Lung (tissue), 12 donors: Measurements from ENCODE around the gene LRRC15. TPM values are rescaled to one million over a fixed set of nuclear protein-coding genes. Genes with fewer than 3 reads are reported as not detected.

ENCODE experiments used
- ATAC-seq: fragments of 200-7000 bp; cut with Tn5 transposase; one replicate; pipeline ENCODE4 v1.9.1; 2020; ENCODE audit warnings: moderate number of reproducible peaks; ENCODE audit not compliant: insufficient read depth, low FRiP score
- DNase-seq, 3 donors: peaks; one replicate each; pipeline ENCODE4 v3.0.0-alpha.2; 2013 to 2017
- H3K27ac ChIP-seq, 2 donors: one replicate each; pipeline ENCODE4 v1.5.1; 2013; ENCODE audit warnings: mild to moderate bottlenecking in 2 of 2, moderate library complexity in 2 of 2, control low read depth in 1 of 2, inconsistent platforms in 1 of 2, low read depth in 1 of 2, low read length in 1 of 2
- H3K27me3 ChIP-seq, 3 donors: one replicate each; pipeline ENCODE4 v1.5.1; 2013; ENCODE audit warnings: low read length in 2 of 3; ENCODE audit not compliant: control insufficient read depth in 3 of 3, insufficient read depth in 3 of 3
- H3K36me3 ChIP-seq, 4 donors: one replicate each; pipeline ENCODE4 v1.5.1; 2013; ENCODE audit warnings: low read length in 4 of 4, mild to moderate bottlenecking in 1 of 4, moderate library complexity in 1 of 4; ENCODE audit not compliant: control insufficient read depth in 4 of 4, insufficient read depth in 4 of 4
- H3K4me1 ChIP-seq, 5 donors: one replicate each; pipeline ENCODE4 v1.5.1; 2013; ENCODE audit warnings: low read length in 5 of 5, mild to moderate bottlenecking in 2 of 5, moderate library complexity in 1 of 5; ENCODE audit not compliant: control insufficient read depth in 5 of 5, insufficient read depth in 5 of 5
- H3K4me3 ChIP-seq: one replicate; pipeline ENCODE4 v1.5.1; 2013; ENCODE audit warnings: mild to moderate bottlenecking, control low read depth, moderate library complexity
- H3K9ac ChIP-seq, 2 donors: one replicate each; pipeline ENCODE4 v1.5.1; 2013; ENCODE audit warnings: low read length in 2 of 2, control low read depth in 1 of 2; ENCODE audit not compliant: insufficient read depth in 1 of 2
- H3K9me3 ChIP-seq, 4 donors: one replicate each; pipeline ENCODE4 v1.5.1; 2013; ENCODE audit warnings: low read length in 3 of 4, mild to moderate bottlenecking in 1 of 4, moderate library complexity in 1 of 4; ENCODE audit not compliant: control insufficient read depth in 4 of 4, insufficient read depth in 3 of 4
- CTCF ChIP-seq: IDR thresholded peaks from 2 replicates; pipeline ENCODE4 v1.5.1; 2012; ENCODE audit warnings: mild to moderate bottlenecking; ENCODE audit errors: control extremely low read depth, extremely low read depth
- WGBS, 2 donors: extraction: QIAGEN DNeasy Blood & Tissue Kit; methylation state at CpG; one replicate each; pipeline ENCODE4 v1.1.7; 2013; 5-methylcytosine and 5-hydroxymethylcytosine counted together
- polyA plus RNA-seq, 2 donors: library from polyadenylated mRNA; stranded (reverse); fragments of 200-250 nt; gene quantifications; one replicate each; pipeline ENCODE4 v1.2.1, GENCODE V29; 2013
- total RNA-seq, 2 donors: library from RNA; depleted of rRNA in 1 of 2; stranded (reverse); fragments of >200 nt in 1 of 2; gene quantifications; one replicate each; pipeline ENCODE4 v1.2.1, GENCODE V29; 2014 to 2021
- donor health status: control.
- donor health status: control.
- donor health status: Bipolar disorder and iron deficiency.
- donor health status: healthy.
- donor health status: DM: yes; HTN: yes; CAD: no.

LRRC15 gene
- total and polyA plus RNA-seq, 4 donors = 0.06 to 1.2 (median 0.07) TPM

GRCh38 chr3:194360568-194360967 is 9.0 kb downstream of the LRRC15 start:
- no peak overlapping the region for H3K27ac ChIP-seq
- H3K9ac ChIP-seq = no peak overlapping the region
- H3K9me3 ChIP-seq = no peaks in the 10 kb centered on the region
- ATAC-seq (no peak), DNase-seq (no peak)
- no peaks in the 10 kb centered on the region for H3K27me3 ChIP-seq
- peaks cover 0 to 16% (median 0%) of the 10 kb centered on the region in 5 donors for H3K4me1 ChIP-seq
- WGBS, 2 donors = 92 to 96% methylated on average over 18 of the region's 18 CpGs
- no peaks in the 10 kb centered on the region for H3K36me3 ChIP-seq
- no peak for TF ChIP-seq CTCF
- no peak overlapping the region for H3K4me3 ChIP-seq

- Histone ChIP-seq H3K4me3 (no peak overlapping the region), H3K9ac (no peak overlapping the region)
Measured at GRCh38 chr3:194357681-194358080, 11.9 kb downstream of the LRRC15 start.

GRCh38 chr3:194355379-194355778 is 14.2 kb downstream of the LRRC15 start:
- TF ChIP-seq CTCF = no peak
- 74 to 77% methylated on average over 7 of the region's 7 CpGs for WGBS, 2 donors
- H3K27me3 ChIP-seq = no peaks in the 10 kb centered on the region
- ATAC-seq (no peak), DNase-seq (no peak)
- H3K4me3 ChIP-seq = no peak overlapping the region
- peaks cover 0 to 2% (median 0%) of the 10 kb centered on the region in 4 donors for H3K9me3 ChIP-seq
- no peaks in the 10 kb centered on the region for H3K36me3 ChIP-seq
- H3K27ac ChIP-seq = no peak overlapping the region
- no peak overlapping the region for H3K9ac ChIP-seq
- peaks cover 0 to 1% (median 0%) of the 10 kb centered on the region in 5 donors for H3K4me1 ChIP-seq

More at GRCh38 chr3:194357681-194358080, 11.9 kb downstream of the LRRC15 start:
- Histone ChIP-seq H3K36me3 (no peaks in the 10 kb centered on the region), H3K4me1 (no peaks in the 10 kb centered on the region), H3K9me3 (peaks cover 0 to under 1% (median 0%) of the 10 kb centered on the region in 4 donors), H3K27ac (no peak overlapping the region), H3K27me3 (no peaks in the 10 kb centered on the region)
- no peak for DNase-seq
- no peak for ATAC-seq
- 86 to 92% methylated on average over 11 of the region's 11 CpGs for WGBS, 2 donors
- no peak for TF ChIP-seq CTCF

GRCh38 chr3:194354315-194354714 is 15.2 kb downstream of the LRRC15 start:
- H3K9ac ChIP-seq = no peak overlapping the region
- H3K27ac ChIP-seq = no peak overlapping the region
- TF ChIP-seq CTCF = no peak
- 77 to 79% methylated on average over 2 of the region's 2 CpGs for WGBS, 2 donors
- peaks cover 0 to 5% (median 0%) of the 10 kb centered on the region in 5 donors for H3K4me1 ChIP-seq
- H3K27me3 ChIP-seq = no peaks in the 10 kb centered on the region
- DNase-seq (no peak), ATAC-seq (no peak)
- H3K36me3 ChIP-seq = no peaks in the 10 kb centered on the region
- no peak overlapping the region for H3K4me3 ChIP-seq
- H3K9me3 ChIP-seq = peaks cover 0 to 2% (median 0%) of the 10 kb centered on the region in 4 donors
